ENCODE results near the gene GATB.

DNA sequence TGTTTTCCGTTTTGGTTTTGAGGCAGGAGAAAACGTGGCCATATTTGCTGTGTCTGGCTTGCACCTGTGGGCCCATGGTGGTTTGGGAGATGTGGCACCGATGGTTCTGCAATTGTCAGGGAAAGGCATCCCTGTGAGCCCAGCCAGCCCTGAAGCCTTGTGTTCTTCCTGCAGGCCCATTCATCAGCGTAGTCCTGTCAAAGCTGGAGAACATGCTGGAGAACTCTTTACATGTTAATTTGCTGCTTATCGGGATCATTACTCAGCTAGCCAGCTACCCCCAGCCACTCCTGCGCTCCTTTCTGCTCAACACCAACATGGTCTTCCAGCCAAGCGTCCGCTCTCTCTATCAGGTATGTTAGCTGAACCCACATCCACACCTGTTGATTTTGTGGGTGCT, 104.7 kb downstream of the GATB start:
- TF ChIP-seq, protein P1, sequence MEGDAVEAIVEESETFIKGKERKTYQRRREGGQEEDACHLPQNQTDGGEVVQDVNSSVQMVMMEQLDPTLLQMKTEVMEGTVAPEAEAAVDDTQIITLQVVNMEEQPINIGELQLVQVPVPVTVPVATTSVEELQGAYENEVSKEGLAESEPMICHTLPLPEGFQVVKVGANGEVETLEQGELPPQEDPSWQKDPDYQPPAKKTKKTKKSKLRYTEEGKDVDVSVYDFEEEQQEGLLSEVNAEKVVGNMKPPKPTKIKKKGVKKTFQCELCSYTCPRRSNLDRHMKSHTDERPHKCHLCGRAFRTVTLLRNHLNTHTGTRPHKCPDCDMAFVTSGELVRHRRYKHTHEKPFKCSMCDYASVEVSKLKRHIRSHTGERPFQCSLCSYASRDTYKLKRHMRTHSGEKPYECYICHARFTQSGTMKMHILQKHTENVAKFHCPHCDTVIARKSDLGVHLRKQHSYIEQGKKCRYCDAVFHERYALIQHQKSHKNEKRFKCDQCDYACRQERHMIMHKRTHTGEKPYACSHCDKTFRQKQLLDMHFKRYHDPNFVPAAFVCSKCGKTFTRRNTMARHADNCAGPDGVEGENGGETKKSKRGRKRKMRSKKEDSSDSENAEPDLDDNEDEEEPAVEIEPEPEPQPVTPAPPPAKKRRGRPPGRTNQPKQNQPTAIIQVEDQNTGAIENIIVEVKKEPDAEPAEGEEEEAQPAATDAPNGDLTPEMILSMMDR (IDR thresholded peaks at IDR 0.05): no peak
- TF ChIP-seq POLR2AphosphoS5 (IDR thresholded peaks at IDR 0.05) (no peak), POLR2A (IDR thresholded peaks at IDR 0.05) (no peak)
